AG09309 (cell line): ENCODE results near the gene ZNF148.

Experiments
- DNase-seq: peaks from one replicate; pipeline ENCODE4 v3.0.0-alpha.2; 2010; ENCODE audit warnings: low read depth
- H3K4me3 ChIP-seq: 2 replicates; pipeline ENCODE4 v1.5.1; 2011; ENCODE audit warnings: mild to moderate bottlenecking, low read depth, low read length, moderate library complexity; ENCODE audit not compliant: control insufficient read depth
- TF ChIP-seq, protein P1 (sequence below): IDR thresholded peaks from 2 replicates; pipeline ENCODE4 v1.5.1; 2011; ENCODE audit warnings: mild to moderate bottlenecking, low read depth, low read length, inconsistent platforms; ENCODE audit not compliant: insufficient read depth, control insufficient read depth; ENCODE audit errors: missing control alignments

Gene ZNF148

DNA sequence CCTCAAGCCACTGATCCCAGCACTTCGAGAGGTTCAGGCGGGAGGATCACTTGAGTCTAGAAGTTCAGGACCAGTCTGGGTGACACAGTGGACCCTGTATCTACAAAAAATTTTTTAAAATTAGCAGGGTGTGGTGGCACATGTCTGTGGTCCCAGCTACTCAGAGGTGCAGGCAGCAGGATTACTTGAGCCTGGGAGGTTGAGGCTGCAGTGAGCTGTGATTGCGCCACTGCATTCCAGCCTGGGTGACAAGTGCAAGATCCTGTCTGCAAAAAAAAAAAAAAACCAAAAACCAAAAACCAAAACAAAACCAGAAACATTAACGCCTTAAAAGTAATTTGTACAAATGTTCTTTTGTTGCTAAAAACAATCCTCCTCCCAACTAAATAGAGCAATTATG lies 134.6 kb downstream of the ZNF148 start:
- H3K4me3 ChIP-seq: no peak overlapping the region
- no peak for DNase-seq
- TF ChIP-seq, protein P1, sequence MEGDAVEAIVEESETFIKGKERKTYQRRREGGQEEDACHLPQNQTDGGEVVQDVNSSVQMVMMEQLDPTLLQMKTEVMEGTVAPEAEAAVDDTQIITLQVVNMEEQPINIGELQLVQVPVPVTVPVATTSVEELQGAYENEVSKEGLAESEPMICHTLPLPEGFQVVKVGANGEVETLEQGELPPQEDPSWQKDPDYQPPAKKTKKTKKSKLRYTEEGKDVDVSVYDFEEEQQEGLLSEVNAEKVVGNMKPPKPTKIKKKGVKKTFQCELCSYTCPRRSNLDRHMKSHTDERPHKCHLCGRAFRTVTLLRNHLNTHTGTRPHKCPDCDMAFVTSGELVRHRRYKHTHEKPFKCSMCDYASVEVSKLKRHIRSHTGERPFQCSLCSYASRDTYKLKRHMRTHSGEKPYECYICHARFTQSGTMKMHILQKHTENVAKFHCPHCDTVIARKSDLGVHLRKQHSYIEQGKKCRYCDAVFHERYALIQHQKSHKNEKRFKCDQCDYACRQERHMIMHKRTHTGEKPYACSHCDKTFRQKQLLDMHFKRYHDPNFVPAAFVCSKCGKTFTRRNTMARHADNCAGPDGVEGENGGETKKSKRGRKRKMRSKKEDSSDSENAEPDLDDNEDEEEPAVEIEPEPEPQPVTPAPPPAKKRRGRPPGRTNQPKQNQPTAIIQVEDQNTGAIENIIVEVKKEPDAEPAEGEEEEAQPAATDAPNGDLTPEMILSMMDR: no peak

DNA sequence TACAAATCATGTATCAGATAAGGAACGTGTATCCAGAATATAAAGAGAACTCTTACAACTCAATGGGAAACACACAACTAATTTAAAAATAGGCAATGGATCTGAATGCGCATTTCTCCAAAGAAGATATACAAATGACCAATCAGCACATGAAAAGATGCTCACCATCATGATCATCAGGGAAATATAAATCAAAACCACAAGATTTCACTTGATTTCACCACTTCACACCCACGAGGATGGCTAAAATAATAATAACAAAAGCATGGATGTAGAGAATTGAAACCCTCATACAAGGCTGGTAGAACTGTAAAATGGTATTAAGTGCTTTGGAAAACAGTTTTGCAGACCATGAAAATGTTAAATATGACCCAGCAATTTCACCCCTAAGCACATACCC lies 135.9 kb downstream of the ZNF148 start:
- TF ChIP-seq, protein P1: no peak
- H3K4me3 ChIP-seq: no peak overlapping the region

DNA sequence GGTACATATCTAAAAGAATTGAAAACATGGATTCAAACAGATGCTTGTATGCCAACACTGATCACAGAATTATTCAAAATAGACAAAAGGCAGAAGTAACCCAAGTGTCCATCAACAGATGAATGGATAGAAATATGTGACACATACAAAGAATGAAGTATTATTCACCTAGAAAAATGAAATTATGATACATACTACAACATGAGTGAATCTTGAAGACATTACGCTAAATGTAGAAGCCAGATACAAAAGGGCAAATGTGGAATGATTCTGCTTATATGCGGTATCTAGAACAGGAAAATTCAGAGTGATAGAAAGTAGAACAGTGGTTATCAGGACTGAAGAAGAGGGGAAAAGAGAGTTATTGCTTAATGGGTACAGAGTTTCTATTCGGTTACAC lies 136.4 kb downstream of the ZNF148 start:
- TF ChIP-seq, protein P1: no peak
- DNase-seq: no peak

More for the DNA sequence above, 135.9 kb downstream of the ZNF148 start:
- DNase-seq: no peak

DNA sequence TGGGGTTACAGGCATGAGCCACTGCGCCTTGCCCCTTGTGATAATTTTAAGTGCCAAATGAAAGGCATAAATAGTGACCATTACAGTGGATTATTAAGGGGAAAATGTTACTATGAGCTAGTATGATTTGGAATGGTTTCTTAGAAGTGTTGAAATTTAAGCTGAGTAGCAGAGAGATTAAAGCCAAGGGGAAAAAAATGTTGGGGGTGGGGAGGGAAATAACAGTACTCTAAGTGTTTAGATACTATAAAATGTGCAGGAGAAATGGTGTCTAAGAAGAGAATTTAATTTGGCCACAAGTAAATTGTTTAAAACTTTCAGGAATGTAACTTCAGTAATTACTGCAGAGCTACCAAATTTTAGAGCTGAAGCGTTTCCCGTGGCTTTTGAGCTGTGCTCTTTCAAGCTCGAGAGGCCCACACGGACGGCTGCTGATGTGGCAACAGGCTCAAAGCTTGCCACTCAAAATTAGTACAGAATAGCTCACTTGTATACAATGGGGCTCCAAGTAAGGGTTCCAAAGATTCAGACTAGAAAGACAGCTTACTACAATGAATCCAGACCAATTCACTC lies 138.7 kb downstream of the ZNF148 start:
- TF ChIP-seq, protein P1: no peak
- H3K4me3 ChIP-seq: no peak overlapping the region
- no peak for DNase-seq

More for the DNA sequence above, 136.4 kb downstream of the ZNF148 start:
- no peak overlapping the region for H3K4me3 ChIP-seq

DNA sequence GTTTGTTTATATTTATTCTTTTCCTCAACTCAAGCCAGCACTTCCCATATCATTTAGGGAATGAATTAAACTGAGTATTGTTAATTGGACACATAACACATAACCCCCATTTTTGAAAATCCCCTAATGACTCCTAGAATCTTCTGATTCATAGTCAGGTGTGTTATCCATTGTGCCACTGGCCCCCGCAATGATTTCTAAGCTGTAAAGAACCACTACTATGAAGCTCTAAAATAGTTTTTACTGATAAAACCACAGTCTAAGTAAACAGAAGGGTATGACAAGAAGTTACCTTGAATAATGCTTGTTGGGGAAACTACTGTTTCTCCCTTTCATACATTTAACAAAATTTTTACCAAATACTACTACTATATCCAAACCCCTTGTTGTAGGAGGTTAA lies 140.3 kb downstream of the ZNF148 start:
- DNase-seq: no peak
- TF ChIP-seq, protein P1: no peak

DNA sequence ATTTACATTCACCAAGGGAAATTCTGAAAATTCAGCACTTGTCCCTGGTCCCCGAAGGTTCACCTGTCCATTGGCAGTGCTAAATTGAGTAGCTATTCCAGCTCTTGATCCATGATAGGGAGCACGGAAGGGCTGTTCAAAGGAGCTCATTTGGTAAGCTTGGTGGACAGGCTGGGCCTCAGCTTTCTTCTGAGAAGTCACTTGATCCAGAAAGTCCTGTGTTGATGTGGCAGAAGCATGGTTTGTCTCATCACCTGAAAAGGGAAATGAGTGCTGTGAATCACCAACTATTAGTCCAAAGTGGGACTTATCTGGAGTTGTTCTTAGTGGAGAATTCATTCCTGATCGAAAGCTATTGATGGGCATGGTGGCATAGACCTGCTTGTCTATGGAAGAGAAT lies 142.7 kb downstream of the ZNF148 start:
- no peak overlapping the region for H3K4me3 ChIP-seq
- DNase-seq: no peak
- TF ChIP-seq, protein P1: no peak

More for the DNA sequence above, 140.3 kb downstream of the ZNF148 start:
- no peak overlapping the region for H3K4me3 ChIP-seq
